ENCODE results near the gene OGG1. TPM values are rescaled to one million over a fixed set of nuclear protein-coding genes. Genes with fewer than 3 reads are reported as not detected.
A peak's percentile ranks its signal among the peaks of the same experiment; 100 is the strongest.

Gene OGG1
- total RNA-seq, 1 donor from 2014 or later = 34.8 TPM

DNA sequence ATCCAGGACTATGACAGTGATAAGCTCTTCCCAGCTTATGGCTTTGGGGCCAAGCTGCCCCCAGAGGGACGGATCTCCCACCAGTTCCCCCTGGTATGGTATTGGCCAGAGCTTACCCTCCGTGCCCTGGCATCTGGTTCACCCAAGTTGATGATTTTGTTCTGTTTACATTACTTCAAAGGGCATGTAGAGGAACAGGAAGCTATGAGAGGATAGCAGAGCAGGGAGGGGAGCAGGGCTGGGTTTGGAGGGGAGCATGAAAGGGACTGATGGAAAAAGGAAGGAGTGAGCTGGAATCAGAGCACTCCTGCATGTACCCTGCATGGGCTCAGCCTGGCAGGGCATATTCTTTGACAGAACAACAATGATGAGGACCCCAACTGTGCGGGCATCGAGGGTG is 31.6 kb upstream of the OGG1 start:
- no peak overlapping the region for H3K4me3 Mint-ChIP-seq (ENCODE audit: unreplicated experiment)
- H3K36me3 Mint-ChIP-seq (ENCODE audit: unreplicated experiment) = no peaks in the 10 kb centered on the region
- H3K27me3 Mint-ChIP-seq (ENCODE audit: unreplicated experiment) = peaks cover 53% of the 10 kb centered on the region
- TF ChIP-seq CTCF (IDR thresholded peaks at IDR 0.05) = no peak
- no peak for DNase-seq (ENCODE audit: extremely low spot score, unreplicated experiment)
- H3K9me3 Mint-ChIP-seq (ENCODE audit: unreplicated experiment) = no peaks in the 10 kb centered on the region
- no peaks in the 10 kb centered on the region for H3K4me1 Mint-ChIP-seq (ENCODE audit: unreplicated experiment)
- no peak overlapping the region for H3K27ac Mint-ChIP-seq (ENCODE audit: unreplicated experiment)

DNA sequence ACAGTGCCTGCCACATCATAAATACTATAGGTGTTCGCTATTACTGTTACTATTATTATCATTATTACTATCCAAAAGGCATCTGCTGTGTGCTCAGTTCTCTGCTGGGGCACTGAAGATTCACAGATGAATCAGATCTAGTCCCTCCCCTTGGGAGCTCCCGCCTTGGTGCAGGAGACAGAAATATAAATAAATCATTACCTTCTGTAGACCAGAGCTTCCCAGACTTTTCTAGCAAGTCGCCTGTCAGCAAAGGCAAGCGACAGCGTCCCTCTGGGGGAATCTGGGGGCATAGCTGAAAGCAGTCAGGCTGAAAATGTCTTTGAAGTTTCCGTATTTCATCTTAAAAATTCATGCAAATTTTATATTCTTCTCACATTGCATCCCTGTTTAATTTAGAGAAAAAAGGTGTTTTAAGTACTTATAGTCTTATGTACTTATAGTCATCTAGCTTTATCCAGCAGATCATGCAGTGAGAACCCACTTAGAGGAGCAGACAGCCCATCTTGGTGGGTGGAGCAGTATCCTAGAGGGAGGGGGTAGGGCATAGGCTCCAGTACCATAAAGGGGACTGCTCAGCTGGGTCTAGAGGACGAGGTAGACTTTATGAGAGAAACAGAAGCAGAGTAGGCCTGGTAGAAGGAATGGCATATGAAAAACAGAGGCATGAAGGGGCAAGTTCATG is 28.6 kb upstream of the OGG1 start:
- no peak overlapping the region for H3K27ac Mint-ChIP-seq (ENCODE audit: unreplicated experiment)
- no peak overlapping the region for H3K4me3 Mint-ChIP-seq (ENCODE audit: unreplicated experiment)
- H3K4me1 Mint-ChIP-seq (ENCODE audit: unreplicated experiment) = no peaks in the 10 kb centered on the region
- DNase-seq (ENCODE audit: extremely low spot score, unreplicated experiment) = no peak
- no peaks in the 10 kb centered on the region for H3K9me3 Mint-ChIP-seq (ENCODE audit: unreplicated experiment)
- no peaks in the 10 kb centered on the region for H3K36me3 Mint-ChIP-seq (ENCODE audit: unreplicated experiment)
- peaks cover 57% of the 10 kb centered on the region for H3K27me3 Mint-ChIP-seq (ENCODE audit: unreplicated experiment)
- TF ChIP-seq CTCF (IDR thresholded peaks at IDR 0.05) = no peak

DNA sequence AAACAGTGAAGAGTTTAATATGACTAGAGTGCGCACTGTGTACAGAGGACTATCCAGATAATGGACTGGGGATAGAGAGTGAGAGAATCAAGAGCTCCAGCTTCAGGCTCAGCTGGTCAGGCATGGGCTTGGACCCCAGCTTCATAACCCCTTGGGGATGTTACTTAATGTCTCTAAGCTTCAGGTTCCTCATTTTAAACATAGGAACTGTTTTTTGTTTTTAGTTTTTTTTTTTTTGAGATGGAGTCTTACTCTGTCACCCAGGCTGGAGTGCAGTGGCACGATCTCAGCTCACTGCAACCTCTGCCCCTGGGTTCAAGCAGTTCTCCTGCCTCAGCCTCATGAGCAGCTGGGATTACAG is 28.1 kb upstream of the OGG1 start:
- Mint-ChIP-seq H3K4me1 (ENCODE audit: unreplicated experiment) (no peaks in the 10 kb centered on the region), H3K4me3 (ENCODE audit: unreplicated experiment) (no peak overlapping the region), H3K27ac (ENCODE audit: unreplicated experiment) (no peak overlapping the region), H3K36me3 (ENCODE audit: unreplicated experiment) (no peaks in the 10 kb centered on the region), H3K9me3 (ENCODE audit: unreplicated experiment) (no peaks in the 10 kb centered on the region), H3K27me3 (ENCODE audit: unreplicated experiment) (peaks cover 56% of the 10 kb centered on the region)
- no peak for DNase-seq (ENCODE audit: extremely low spot score, unreplicated experiment)
- TF ChIP-seq CTCF (IDR thresholded peaks at IDR 0.05) = no peak

- H3K27me3 Mint-ChIP-seq (ENCODE audit: unreplicated experiment) = peaks cover 41% of the 10 kb centered on the region
- no peak for TF ChIP-seq CTCF (IDR thresholded peaks at IDR 0.05)
- H3K4me1 Mint-ChIP-seq (ENCODE audit: unreplicated experiment) = peaks cover 10% of the 10 kb centered on the region
- no peaks in the 10 kb centered on the region for H3K9me3 Mint-ChIP-seq (ENCODE audit: unreplicated experiment)
- H3K36me3 Mint-ChIP-seq (ENCODE audit: unreplicated experiment) = no peaks in the 10 kb centered on the region
- H3K4me3 Mint-ChIP-seq (ENCODE audit: unreplicated experiment) = no peak overlapping the region
- no peak overlapping the region for H3K27ac Mint-ChIP-seq (ENCODE audit: unreplicated experiment)
- no peak for DNase-seq (ENCODE audit: extremely low spot score, unreplicated experiment)
These were observed 23.8 kb upstream of the OGG1 start for GRCh38 chr3:9725775-9726515.

- peaks cover 31% of the 10 kb centered on the region for H3K27me3 Mint-ChIP-seq (ENCODE audit: unreplicated experiment)
- H3K9me3 Mint-ChIP-seq (ENCODE audit: unreplicated experiment) = no peaks in the 10 kb centered on the region
- no peak overlapping the region for H3K27ac Mint-ChIP-seq (ENCODE audit: unreplicated experiment)
- no peak overlapping the region for H3K4me3 Mint-ChIP-seq (ENCODE audit: unreplicated experiment)
- H3K4me1 Mint-ChIP-seq (ENCODE audit: unreplicated experiment) = peaks cover 10% of the 10 kb centered on the region
- TF ChIP-seq CTCF (IDR thresholded peaks at IDR 0.05) = peak; percentile 17
- no peak for DNase-seq (ENCODE audit: extremely low spot score, unreplicated experiment)
- no peaks in the 10 kb centered on the region for H3K36me3 Mint-ChIP-seq (ENCODE audit: unreplicated experiment)
These were observed 22.6 kb upstream of the OGG1 start for GRCh38 chr3:9727041-9727595.

Data from osteocyte (in vitro differentiated cells).